Epithelial cell of prostate (primary cell): ENCODE measurements around the gene HNF1A.
A peak's percentile ranks its signal among the peaks of the same experiment; 100 is the strongest.
"Not testable (repeated sequence)": the region's sequence is repeated elsewhere in the genome, so short reads cannot be mapped to it uniquely, and the experiment has no call there.

Experiments used
- DNase-seq: peaks from one replicate; pipeline ENCODE4 v3.0.0-alpha.2; 2011; ENCODE audit warnings: low read depth, low spot score
- H3K27ac ChIP-seq: fragments of 450-650 bp; 2 replicates; pipeline ENCODE4 v1.5.1; 2017; ENCODE audit warnings: mild to moderate bottlenecking

The HNF1A gene, protein sequence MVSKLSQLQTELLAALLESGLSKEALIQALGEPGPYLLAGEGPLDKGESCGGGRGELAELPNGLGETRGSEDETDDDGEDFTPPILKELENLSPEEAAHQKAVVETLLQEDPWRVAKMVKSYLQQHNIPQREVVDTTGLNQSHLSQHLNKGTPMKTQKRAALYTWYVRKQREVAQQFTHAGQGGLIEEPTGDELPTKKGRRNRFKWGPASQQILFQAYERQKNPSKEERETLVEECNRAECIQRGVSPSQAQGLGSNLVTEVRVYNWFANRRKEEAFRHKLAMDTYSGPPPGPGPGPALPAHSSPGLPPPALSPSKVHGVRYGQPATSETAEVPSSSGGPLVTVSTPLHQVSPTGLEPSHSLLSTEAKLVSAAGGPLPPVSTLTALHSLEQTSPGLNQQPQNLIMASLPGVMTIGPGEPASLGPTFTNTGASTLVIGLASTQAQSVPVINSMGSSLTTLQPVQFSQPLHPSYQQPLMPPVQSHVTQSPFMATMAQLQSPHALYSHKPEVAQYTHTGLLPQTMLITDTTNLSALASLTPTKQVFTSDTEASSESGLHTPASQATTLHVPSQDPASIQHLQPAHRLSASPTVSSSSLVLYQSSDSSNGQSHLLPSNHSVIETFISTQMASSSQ

GRCh38 chr12:120978296-120979219, at the start of gene HNF1A:
Gene HNF1A (plus strand): TSS chr12:120978543. CDS start chr12:120978769, 226 bp downstream.
- no peak for DNase-seq
- H3K27ac ChIP-seq: no peak within 1 kb of the TSS

GRCh38 chr12:120928864-120929652, 49.3 kb upstream of the HNF1A start:
- peak overlapping the region; percentile 79 for H3K27ac ChIP-seq

DNA sequence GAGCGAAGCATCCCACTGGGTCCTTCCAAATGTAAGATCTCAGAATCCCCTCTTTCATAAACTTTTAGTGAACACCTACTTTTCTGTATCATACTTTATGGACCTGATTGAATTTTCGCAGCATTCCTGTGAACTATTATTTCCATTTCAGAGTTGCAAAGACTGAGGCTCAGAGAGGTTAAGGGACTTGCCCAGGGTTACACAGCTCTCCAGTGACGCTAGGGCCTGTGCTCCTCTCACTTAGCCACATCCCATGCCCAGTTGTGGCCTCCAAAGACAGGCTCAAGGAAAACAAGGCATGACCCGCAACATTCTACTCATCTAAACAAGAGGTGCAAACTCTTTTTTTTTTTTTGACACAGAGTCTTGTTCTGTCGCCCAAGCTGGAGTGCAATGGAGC, 48.3 kb upstream of the HNF1A start:
- DNase-seq: no peak
- H3K27ac ChIP-seq: peak overlapping the region; percentile 79

More at GRCh38 chr12:120928864-120929652, 49.3 kb upstream of the HNF1A start:
- DNase-seq: no peak

GRCh38 chr12:120932058-120932457, 46.3 kb upstream of the HNF1A start:
- no peak for DNase-seq
- H3K27ac ChIP-seq: no peak overlapping the region

- no peak overlapping the region for H3K27ac ChIP-seq
- DNase-seq: no peak
Measured at GRCh38 chr12:120932956-120933526, 45.3 kb upstream of the HNF1A start.

DNA sequence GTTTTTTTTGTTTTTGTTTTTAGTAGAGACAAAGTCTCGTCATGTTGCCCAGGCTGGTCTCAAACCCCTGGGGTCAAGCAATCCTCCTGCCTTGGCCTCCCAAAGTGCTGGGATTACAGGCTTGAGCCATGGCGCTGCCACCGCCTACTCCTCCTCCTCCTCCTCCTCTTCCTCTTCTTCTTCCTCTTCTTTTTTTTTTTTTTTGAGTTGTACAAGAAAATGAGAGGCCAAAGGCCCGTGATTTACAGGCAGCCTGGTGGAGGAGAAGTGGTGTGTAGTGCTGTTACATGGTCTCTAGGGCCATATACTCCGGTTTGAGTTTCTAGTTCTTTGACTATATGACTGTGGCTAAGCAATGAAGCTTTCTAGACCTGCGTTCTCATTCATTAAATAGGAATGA, 44.6 kb upstream of the HNF1A start:
- no peak for DNase-seq
- no peak overlapping the region for H3K27ac ChIP-seq

- H3K27ac ChIP-seq: no peak overlapping the region
- no peak for DNase-seq
Measured at GRCh38 chr12:120936197-120936596, 42.1 kb upstream of the HNF1A start.

DNA sequence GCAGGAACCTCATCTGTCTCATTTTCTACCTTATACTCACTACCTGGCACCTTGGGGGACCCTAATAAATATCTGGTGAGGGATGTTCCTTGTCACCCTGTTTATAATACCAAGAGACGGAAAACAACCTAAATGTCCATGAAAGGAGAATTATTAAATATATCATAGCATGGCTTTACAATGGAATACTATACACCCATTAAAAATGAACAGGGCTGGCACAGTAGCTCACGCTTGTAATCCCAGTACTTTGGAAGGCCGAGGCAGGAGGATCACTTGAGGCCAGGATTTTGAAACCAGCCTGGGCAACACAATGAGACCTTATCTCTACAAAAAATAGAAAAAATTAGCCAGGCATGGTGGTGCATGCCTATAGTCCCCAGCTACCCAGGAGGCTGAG, 39.8 kb upstream of the HNF1A start:
- DNase-seq: no peak
- H3K27ac ChIP-seq: no peak overlapping the region

DNA sequence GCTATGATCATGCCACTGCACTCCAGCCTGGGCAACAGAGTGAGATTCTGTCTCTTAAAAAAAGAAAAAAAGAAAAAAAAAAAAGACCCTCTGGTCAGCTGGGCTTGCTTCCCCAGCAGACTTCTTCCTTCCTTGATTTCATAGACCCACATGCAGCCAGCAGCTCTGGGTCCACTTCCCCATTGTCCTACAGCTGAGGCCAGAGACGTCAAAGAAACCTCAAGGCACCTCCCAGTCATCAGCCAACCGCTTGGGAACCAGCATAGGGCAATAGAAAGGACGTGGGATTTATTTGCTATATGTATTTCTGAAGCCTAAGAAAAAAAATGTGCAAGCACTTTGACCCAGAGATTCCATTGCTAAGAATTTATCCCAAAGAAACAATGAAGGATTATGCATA, 38.8 kb upstream of the HNF1A start:
- DNase-seq: no peak
- H3K27ac ChIP-seq: no peak overlapping the region

DNA sequence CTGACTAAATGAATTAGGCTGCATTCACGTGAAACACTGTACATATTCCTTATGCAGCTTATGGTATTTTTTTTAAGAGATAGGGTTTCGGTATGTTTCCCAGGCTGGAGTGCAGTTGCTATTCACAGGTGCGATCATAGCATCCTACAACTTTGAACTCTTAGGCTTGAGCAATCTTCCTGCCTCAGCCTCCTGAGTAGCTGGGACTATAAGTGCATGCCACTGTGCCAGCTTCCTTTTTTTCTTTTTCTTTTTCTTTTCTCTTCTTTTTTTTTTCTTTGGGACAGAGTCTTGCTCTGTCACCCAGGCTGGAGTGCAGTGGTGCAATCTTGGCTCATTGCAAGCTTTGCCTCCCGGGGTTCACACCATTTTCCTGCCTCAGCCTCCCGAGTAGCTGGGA, 38.3 kb upstream of the HNF1A start:
- H3K27ac ChIP-seq: no peak overlapping the region
- no peak for DNase-seq

DNA sequence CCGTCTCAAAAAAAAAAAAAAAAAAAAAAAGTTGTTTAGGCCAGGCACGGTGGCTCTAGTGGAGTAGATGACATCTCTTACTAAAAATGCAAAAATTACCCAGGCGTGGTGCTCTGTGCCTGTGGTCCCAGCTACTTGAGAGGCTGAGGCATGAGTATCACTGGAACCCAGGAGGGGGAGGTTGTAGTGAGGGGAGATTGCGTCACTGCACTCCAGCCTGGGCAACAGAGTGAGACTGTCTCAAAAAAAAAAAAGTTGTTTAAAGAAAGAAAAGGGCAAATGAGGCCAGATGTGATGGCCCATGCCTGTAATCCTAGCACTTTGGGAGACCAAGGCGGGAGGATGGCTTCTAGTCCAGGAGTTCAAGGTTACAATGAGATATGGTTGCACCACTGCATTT, 37.5 kb upstream of the HNF1A start:
- no peak for DNase-seq
- H3K27ac ChIP-seq: no peak overlapping the region

GRCh38 chr12:120941412-120941811, 36.9 kb upstream of the HNF1A start:
- no peak for DNase-seq
- no peak overlapping the region for H3K27ac ChIP-seq

DNA sequence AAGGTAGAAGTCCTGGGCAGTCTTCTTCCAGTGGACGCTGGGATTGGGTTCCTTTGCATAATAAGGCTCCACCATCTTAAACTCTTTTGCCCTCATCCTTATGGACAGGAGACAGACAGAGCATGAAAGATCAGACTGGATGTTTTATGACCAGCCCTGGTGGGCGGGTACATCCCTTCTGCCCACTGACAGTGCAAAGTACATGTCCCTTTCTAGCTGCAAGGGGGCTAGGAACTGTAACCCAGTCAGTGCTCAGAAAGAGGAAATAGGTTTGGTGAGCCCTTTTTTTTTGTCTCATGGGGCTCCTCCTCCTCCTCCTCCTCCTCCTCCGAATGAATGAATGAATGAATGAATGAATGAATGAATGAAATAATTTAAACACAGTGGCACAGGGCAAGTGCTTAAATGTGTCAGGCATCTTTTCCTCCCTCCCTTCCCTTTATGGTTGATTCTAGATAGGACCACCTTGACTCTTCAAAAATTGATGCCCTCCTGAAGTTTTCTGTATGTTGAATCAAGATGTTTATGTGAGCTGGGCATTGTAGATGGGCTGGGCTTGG, 36.4 kb upstream of the HNF1A start:
- no peak overlapping the region for H3K27ac ChIP-seq
- no peak for DNase-seq

- DNase-seq: no peak
Measured at GRCh38 chr12:120943482-120943881, 34.9 kb upstream of the HNF1A start.

GRCh38 chr12:120944645-120945217, 33.6 kb upstream of the HNF1A start:
- no peak overlapping the region for H3K27ac ChIP-seq
- DNase-seq: no peak

More at GRCh38 chr12:120943482-120943881, 34.9 kb upstream of the HNF1A start:
- no peak overlapping the region for H3K27ac ChIP-seq

GRCh38 chr12:120945516-120945915, 32.8 kb upstream of the HNF1A start:
- H3K27ac ChIP-seq, DNase-seq: not testable (repeated sequence)

GRCh38 chr12:120950260-120950799, 28.0 kb upstream of the HNF1A start:
- not testable (repeated sequence) for DNase-seq, H3K27ac ChIP-seq

- DNase-seq: no peak
- H3K27ac ChIP-seq: no peak overlapping the region
Measured at GRCh38 chr12:120950807-120951206, 27.5 kb upstream of the HNF1A start.

DNA sequence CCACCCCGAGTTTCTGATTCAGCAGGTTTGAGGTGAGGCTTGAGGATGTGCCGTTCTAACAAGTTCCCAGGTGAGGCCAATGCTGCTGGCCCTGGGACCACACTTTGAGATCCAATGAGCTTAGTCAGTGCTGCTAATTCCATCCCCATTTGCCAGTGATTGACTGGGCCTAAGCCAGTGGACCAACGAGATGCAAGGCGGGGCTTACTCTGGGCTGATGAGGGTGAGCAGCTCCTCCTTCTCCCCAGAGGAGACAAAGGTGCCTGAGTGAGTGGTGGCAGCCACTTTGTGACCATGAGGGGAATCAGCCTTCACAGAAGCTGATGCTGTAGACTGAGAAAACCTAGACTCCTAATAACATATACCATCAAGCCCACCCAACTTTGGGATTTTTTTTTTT, 23.1 kb upstream of the HNF1A start:
- H3K27ac ChIP-seq: peak overlapping the region; percentile 47
- DNase-seq: peak; percentile 85
